Measurements from ENCODE around the gene SLC38A5. TPM values are rescaled to one million over a fixed set of nuclear protein-coding genes. Genes with fewer than 3 reads are reported as not detected.
"Not testable (repeated sequence)": the region's sequence is repeated elsewhere in the genome, so short reads cannot be mapped to it uniquely, and the experiment has no call there.

Gene SLC38A5
- total RNA-seq, 1 donor from 2014 or later, result 36.0 TPM

DNA sequence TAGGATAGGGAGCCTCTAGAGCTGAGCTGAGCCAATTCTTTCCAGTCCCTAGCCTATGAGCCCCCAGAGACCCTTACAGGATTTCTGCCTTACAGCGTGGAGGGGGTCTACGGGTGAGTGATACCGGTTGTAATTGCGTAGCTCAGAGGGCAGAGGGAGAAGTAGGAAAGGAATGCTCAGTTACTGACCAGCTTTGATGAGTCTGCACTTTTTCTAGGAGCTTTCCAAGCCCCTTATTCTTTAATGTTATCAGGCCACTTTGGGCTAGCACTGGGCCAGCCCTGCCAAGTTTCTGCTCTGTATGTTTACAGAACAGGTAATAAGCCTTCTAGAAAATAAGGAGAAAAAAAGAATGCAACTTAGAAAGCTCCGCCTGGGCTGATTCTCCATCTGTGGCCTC lies 40.5 kb downstream of the SLC38A5 start:
- not testable (repeated sequence) for H3K4me1 Mint-ChIP-seq (ENCODE audit: low read depth, unreplicated experiment); H3K4me1 ChIP-seq (ENCODE audit: insufficient read depth, low read length); H3K36me3 ChIP-seq (ENCODE audit: insufficient read depth, low read length); H3K27ac Mint-ChIP-seq (ENCODE audit: unreplicated experiment); H3K4me3 Mint-ChIP-seq (ENCODE audit: unreplicated experiment); H2AFZ ChIP-seq (ENCODE audit: low read depth, low read length); H3K27me3 Mint-ChIP-seq (ENCODE audit: low read depth, unreplicated experiment); H3K4me2 ChIP-seq (ENCODE audit: low read length); H3K9ac ChIP-seq (ENCODE audit: low read length); H4K20me1 ChIP-seq (ENCODE audit: insufficient read depth, low read length); H3K27me3 ChIP-seq (ENCODE audit: insufficient read depth, low read length); H3K4me3 ChIP-seq (ENCODE audit: insufficient read depth, low read depth, low read length); FAIRE-seq; H3K36me3 Mint-ChIP-seq (ENCODE audit: low read depth, unreplicated experiment); H3K79me2 ChIP-seq (ENCODE audit: insufficient read depth, low read length); H3K9me3 ChIP-seq (ENCODE audit: insufficient read depth, low read depth, low read length); H3K9me3 Mint-ChIP-seq (ENCODE audit: unreplicated experiment); DNase-seq (ENCODE audit: low read depth); H3K27ac ChIP-seq (ENCODE audit: low read depth, low read length)

DNA sequence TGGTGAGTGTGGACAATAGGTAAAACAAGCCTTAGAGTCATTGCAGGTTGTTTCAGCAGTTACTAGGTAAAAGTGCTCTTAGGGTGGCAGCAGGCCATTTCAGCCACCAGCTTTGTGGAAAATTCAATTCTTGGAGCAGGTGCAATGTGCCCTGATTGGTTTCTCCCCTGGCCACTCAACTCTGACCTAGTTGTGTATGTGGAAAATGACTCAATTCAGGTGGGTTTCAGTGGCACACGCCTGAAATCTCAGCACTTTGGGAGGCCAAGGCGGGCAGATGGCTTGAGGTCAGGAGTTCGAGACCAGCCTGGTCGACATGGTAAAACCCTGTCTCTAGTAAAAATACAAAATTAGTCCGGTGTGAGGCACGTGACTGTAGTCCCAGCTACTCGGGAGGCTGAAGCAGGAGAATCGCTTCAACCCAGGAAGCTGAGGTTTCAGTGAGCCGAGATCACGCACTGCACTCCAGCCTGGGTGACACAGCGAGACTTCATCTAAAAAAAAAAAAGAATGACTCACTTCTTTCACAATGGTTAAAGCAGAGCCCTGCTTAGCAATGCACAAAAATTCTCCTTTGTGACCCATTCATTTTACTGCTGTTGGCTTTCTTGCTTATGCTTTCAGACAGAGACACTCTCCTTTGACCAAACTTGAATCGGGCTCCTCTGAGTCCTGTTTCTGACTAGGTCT lies 42.9 kb downstream of the SLC38A5 start:
- H3K9me3 ChIP-seq (ENCODE audit: insufficient read depth, low read depth, low read length); H3K27ac Mint-ChIP-seq (ENCODE audit: unreplicated experiment); H3K27me3 ChIP-seq (ENCODE audit: insufficient read depth, low read length); H3K27me3 Mint-ChIP-seq (ENCODE audit: low read depth, unreplicated experiment); DNase-seq (ENCODE audit: low read depth); H3K4me3 ChIP-seq (ENCODE audit: insufficient read depth, low read depth, low read length); H3K9me3 Mint-ChIP-seq (ENCODE audit: unreplicated experiment); H3K9ac ChIP-seq (ENCODE audit: low read length); H4K20me1 ChIP-seq (ENCODE audit: insufficient read depth, low read length); H3K27ac ChIP-seq (ENCODE audit: low read depth, low read length); FAIRE-seq; H3K36me3 Mint-ChIP-seq (ENCODE audit: low read depth, unreplicated experiment); H3K4me1 Mint-ChIP-seq (ENCODE audit: low read depth, unreplicated experiment); H3K36me3 ChIP-seq (ENCODE audit: insufficient read depth, low read length); H3K4me1 ChIP-seq (ENCODE audit: insufficient read depth, low read length); H3K4me3 Mint-ChIP-seq (ENCODE audit: unreplicated experiment); H3K4me2 ChIP-seq (ENCODE audit: low read length); H3K79me2 ChIP-seq (ENCODE audit: insufficient read depth, low read length); H2AFZ ChIP-seq (ENCODE audit: low read depth, low read length): not testable (repeated sequence)

- not testable (repeated sequence) for H3K36me3 ChIP-seq (ENCODE audit: insufficient read depth, low read length); H3K36me3 Mint-ChIP-seq (ENCODE audit: low read depth, unreplicated experiment); H3K79me2 ChIP-seq (ENCODE audit: insufficient read depth, low read length); H3K27me3 ChIP-seq (ENCODE audit: insufficient read depth, low read length); H3K9me3 ChIP-seq (ENCODE audit: insufficient read depth, low read depth, low read length); H3K4me1 ChIP-seq (ENCODE audit: insufficient read depth, low read length); H3K27ac ChIP-seq (ENCODE audit: low read depth, low read length); H3K4me3 Mint-ChIP-seq (ENCODE audit: unreplicated experiment); H3K27ac Mint-ChIP-seq (ENCODE audit: unreplicated experiment); DNase-seq (ENCODE audit: low read depth); H3K4me2 ChIP-seq (ENCODE audit: low read length); H3K4me1 Mint-ChIP-seq (ENCODE audit: low read depth, unreplicated experiment); H3K4me3 ChIP-seq (ENCODE audit: insufficient read depth, low read depth, low read length); H4K20me1 ChIP-seq (ENCODE audit: insufficient read depth, low read length); H2AFZ ChIP-seq (ENCODE audit: low read depth, low read length); H3K27me3 Mint-ChIP-seq (ENCODE audit: low read depth, unreplicated experiment); H3K9ac ChIP-seq (ENCODE audit: low read length); H3K9me3 Mint-ChIP-seq (ENCODE audit: unreplicated experiment)
- FAIRE-seq, result peak; percentile 9
These were observed 58.2 kb downstream of the SLC38A5 start, which contains the start of gene SSX4B for GRCh38 chrX:48411860-48412259. SSX4B (minus strand) TSS chrX:48411960; CDS start chrX:48411372, 588 bp downstream.

Other genes with a start within 250 kb of the SLC38A5 start
- gene SSX1, start 214.9 kb downstream of the SLC38A5 start, total RNA-seq, result not detected in 2 replicates
- not detected in 2 replicates for gene SSX3, start 113.6 kb downstream of the SLC38A5 start, total RNA-seq
- not detected in 2 replicates for gene SSX4, start 86.7 kb downstream of the SLC38A5 start, total RNA-seq
- not detected in 2 replicates for gene SSX4B, start 58.3 kb downstream of the SLC38A5 start, total RNA-seq
- 64.4 and 73.5 TPM in 2 replicates for gene FTSJ1, start 5.9 kb upstream of the SLC38A5 start, total RNA-seq
- gene PORCN, start 38.7 kb upstream of the SLC38A5 start, total RNA-seq, result 30.3 and 30.5 TPM in 2 replicates
- gene EBP, start 51.5 kb upstream of the SLC38A5 start, total RNA-seq, result 50.0 and 66.0 TPM in 2 replicates
- 13.1 and 13.6 TPM in 2 replicates for gene TBC1D25, start 69.5 kb upstream of the SLC38A5 start, total RNA-seq
- 264 and 265 TPM in 2 replicates for gene RBM3, start 104.2 kb upstream of the SLC38A5 start, total RNA-seq
- 63.4 and 65.4 TPM in 2 replicates for gene WDR13, start 127.2 kb upstream of the SLC38A5 start, total RNA-seq
- gene WAS, start 213.5 kb upstream of the SLC38A5 start, total RNA-seq, result 0.75 and 1.1 TPM in 2 replicates
- 3.5 and 4.9 TPM in 2 replicates for gene SUV39H1, start 226.5 kb upstream of the SLC38A5 start, total RNA-seq